GM19238 (cell line): ENCODE results near the gene MOB3A.
A peak's percentile ranks its signal among the peaks of the same experiment; 100 is the strongest.

Source experiments
- DNase-seq: peaks from one replicate; pipeline ENCODE4 v3.0.0; 2011; ENCODE audit warnings: low spot score; ENCODE audit not compliant: insufficient read length

The MOB3A gene

GRCh38 chr19:2047076-2047448 lies 49.1 kb downstream of the MOB3A start:
- DNase-seq: no peak

- DNase-seq: no peak
These were observed 49.8 kb downstream of the MOB3A start for GRCh38 chr19:2046046-2046907.

- DNase-seq: no peak
These were observed 50.6 kb downstream of the MOB3A start for GRCh38 chr19:2045501-2046045.

- DNase-seq: no peak
These were observed 51.2 kb downstream of the MOB3A start for GRCh38 chr19:2044709-2045500.

- DNase-seq: no peak
These were observed 52.0 kb downstream of the MOB3A start for GRCh38 chr19:2043961-2044708.

- no peak for DNase-seq
These were observed 52.9 kb downstream of the MOB3A start for GRCh38 chr19:2043251-2043641.

- no peak for DNase-seq
These were observed 53.5 kb downstream of the MOB3A start for GRCh38 chr19:2042485-2043250.

GRCh38 chr19:2041683-2042484 lies 54.2 kb downstream of the MOB3A start:
- peak; percentile 96 for DNase-seq

- DNase-seq: no peak
These were observed 54.8 kb downstream of the MOB3A start for GRCh38 chr19:2041433-2041682.

- no peak for DNase-seq
These were observed 55.3 kb downstream of the MOB3A start for GRCh38 chr19:2040647-2041432.

- no peak for DNase-seq
These were observed 56.0 kb downstream of the MOB3A start for GRCh38 chr19:2039959-2040646.

GRCh38 chr19:2039089-2039958 lies 56.8 kb downstream of the MOB3A start:
- no peak for DNase-seq

GRCh38 chr19:2038284-2039088 lies 57.6 kb downstream of the MOB3A start:
- DNase-seq: no peak

GRCh38 chr19:2037651-2038255 lies 58.4 kb downstream of the MOB3A start:
- DNase-seq: no peak

- DNase-seq: no peak
These were observed 59.7 kb downstream of the MOB3A start for GRCh38 chr19:2036424-2036823.

GRCh38 chr19:2035590-2035991 lies 60.5 kb downstream of the MOB3A start:
- no peak for DNase-seq
